T-helper 1 cell (primary cell): ENCODE measurements around the gene PGAM4.
"Not testable (repeated sequence)": the region's sequence is repeated elsewhere in the genome, so short reads cannot be mapped to it uniquely, and the experiment has no call there.

ENCODE experiments used
- DNase-seq, 5 donors: peaks; one replicate each; pipeline ENCODE4 v3.0.0-alpha.2; 2012 to 2020
- total RNA-seq, 4 donors: gene quantifications; one replicate each; lab custom pipeline; 2026; lab: John Stamatoyannopoulos, UW

The PGAM4 gene
- 0 reads per million in 4 donors for total RNA-seq

DNA sequence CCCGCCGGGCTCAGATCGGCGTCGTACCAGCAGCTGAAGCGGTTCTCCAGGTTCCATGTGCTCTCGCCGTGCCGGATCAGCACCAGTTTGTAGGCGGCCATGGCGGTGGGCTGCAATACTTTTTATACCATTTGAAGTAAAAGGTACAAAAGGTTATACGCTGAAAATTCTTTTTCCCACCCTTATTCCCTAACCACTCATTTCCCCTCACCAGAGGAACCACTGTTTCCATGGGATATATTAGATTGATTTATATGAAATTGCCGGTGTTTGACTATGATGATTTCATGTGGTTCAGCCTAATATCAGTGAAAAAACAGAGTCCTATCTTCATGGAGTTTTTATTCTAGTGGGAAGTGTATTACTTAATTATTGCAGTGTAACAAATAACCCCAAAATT lies at the start of gene PGAM4:
PGAM4 (minus strand) TSS at position 101 of the 400 bp plus-strand sequence; CDS start at position 101, 0 bp downstream.
- no peak for DNase-seq

DNA sequence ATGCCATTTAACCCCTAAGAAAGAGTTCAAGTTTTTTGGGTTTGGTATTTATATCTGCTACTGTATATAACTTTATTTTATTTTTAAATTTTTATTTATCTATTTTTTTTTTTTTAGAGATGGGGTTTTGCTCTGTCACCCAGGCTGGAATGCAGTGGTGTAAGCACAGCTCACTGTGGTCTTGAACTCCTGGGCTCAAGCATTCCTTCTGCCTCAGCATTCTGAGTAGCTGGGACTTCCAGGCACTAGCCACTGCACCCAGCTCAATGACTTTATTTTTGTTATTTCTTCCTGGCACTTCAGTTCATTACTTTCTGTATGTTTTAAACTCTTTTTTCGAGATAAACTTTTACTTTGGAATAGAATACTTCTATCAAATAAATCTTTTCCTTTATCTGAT lies 42.4 kb upstream of the PGAM4 start:
- DNase-seq = no peak

DNA sequence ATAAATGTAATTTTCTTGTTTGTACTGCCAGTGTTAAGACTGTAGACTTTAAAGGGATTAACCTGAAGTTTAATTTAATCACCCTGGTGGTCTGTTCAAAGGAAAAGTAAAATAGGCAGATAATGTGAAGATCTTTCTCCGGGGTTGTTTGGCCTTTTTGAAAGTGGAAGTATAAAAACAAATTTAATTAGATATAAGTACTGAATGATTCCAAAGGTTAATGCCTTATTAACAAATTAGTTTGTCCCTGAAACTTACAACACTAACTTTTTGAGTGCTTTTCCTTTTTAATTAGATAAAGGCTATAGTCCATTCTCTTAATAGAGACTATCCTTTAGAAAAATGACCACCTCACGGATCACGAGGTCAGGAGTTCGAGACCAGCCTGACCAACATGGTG lies 10.4 kb upstream of the PGAM4 start:
- no peak for DNase-seq

DNA sequence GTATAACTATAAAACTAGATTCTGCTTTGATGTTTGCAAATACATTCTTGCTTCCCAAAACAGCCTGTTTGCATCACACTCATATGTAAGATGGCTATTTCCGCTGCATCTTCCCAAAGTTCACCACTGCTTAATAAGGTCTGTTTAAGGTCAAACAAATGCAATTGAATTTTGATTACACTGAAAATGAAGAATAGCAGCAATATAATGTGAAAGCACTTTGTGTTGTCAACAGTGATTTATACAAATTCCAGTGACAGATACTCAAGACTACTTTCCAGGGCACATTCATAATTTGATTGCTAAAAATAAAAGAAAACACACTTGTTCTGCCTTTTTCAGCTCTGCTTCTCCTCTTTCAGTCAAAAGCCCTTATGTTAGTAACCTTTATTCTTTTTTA lies 8.1 kb upstream of the PGAM4 start:
- no peak for DNase-seq

DNA sequence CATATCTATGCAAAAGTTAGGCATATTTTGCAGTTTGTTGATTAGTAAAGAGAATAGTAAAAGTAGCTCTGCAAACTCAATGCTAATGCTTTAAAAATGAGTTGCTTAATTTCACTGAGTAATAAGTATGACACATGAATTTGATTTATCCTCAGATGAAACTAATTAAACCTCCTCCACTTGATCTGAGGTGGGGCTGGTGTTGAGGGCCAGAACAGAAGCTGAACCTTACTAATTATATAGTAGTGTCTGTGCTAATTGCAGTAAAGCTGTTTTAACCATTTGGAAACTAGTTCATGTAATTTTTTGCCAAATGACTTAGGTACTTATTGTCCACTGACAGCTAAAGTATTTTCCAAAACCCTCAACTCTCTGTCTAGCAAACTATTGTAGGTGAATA lies 7.7 kb upstream of the PGAM4 start:
- no peak for DNase-seq

DNA sequence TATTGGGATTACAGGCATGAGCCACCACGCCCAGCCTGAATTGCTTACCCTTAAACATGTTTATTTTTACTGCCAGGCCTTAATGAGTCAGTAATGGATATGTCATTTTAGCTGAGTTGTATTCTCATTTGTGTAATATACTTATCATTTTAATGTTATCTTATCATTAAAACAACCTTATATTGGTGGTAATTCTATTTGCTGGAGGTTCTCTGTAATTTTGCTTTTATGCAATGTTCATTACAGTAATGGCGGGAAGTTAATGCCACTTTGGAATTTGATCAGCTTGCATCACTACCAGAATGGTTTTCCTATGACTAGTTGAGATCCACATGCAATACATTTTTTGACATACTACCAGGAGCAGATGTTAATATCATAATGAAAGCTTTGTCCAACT lies 6.3 kb upstream of the PGAM4 start:
- no peak for DNase-seq

DNA sequence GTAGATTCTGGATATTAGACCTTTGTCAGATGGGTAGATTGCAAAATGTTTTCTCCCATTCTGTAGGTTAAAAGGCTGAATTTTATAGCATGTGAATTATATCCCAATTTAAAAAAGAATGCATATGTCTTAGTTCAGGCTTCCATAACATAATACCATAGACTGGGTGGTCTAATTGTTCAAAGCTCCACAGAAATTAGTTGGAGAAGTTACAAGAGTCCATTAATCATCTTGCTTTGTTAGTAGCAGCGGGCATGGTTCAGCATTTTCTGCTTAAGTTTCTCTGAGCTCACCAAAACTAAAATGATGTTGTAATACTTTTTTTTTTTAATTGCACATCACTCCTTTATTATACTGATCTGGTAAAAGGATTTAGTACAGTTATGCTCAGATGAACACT lies 1.8 kb downstream of the PGAM4 start:
- no peak for DNase-seq

DNA sequence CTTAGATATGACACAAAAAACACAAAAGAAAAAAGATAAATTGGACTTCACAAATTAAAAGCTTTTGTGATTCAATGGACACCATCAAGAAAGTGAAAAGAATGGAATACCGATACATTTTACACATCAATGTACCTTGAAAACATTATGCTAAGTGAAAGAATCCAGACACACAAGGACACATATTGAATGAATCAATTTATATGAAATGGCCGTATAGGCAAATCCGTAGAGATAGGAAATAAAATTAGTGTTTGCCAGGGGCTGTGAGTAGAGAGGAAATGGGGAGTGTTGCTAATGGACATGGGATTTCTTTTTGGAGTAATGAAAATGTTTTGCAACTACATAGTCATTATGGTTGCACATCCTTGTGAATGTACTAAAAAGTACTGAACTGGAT lies 3.1 kb downstream of the PGAM4 start:
- DNase-seq = no peak

DNA sequence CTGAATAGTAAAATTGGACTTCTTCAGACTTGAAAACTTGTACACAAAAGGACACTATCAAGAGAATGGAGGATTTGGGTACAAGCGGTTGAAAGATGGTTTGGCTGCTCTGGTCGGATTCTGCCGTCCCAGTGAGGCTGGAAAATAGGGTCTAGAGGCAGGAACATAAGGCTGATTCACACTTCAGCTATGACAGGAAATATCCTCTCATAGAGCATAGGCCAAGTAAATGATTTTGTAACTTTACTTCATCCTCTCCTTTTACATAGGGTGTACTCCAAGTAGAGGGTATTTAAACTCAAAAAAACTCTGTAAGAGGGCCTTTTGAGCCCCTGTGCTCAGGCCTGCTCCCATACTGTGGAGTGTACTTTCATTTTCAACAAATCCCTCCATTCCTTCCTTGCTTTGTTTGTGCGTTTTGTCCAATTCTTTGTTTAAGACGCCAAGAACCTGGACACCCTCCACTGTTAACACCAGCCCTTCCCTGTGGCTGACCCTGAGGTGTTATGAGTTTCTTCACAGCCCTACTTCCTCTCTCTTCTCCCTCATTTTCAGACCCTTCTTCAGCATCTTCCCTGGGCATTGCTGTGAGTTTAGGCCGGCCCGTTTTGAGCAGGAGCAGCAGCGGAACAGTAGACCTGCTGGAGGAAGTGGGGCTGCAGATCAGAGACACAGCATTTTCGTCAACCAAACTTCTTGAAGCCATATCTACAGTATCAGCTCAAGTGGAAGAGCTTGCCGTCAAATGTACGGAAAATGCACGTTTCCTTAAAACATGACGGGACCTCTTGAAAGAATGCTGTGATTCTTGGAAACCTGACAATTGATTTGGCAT lies 7.2 kb downstream of the PGAM4 start:
- peak in 1 of 5 donors; percentile 35 for DNase-seq

DNA sequence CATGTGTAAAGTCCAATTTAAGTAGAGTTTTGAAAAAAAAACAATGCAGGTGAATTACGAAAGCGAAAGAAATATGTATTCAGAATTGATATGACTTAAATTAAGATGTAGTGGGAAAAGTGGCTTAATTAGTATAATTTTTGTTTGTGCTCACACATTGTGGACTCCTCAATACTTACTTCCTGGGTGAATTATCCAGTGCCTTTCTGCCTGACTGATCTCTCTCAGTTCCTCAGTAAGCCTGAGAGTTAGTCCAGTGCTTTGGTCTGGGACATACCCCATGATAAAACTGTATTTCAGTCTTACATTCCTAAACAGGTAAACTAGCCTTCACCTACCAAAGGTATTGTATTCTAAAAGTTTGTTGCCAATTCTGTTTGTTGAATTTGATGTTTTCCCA lies 8.4 kb downstream of the PGAM4 start:
- no peak for DNase-seq

DNA sequence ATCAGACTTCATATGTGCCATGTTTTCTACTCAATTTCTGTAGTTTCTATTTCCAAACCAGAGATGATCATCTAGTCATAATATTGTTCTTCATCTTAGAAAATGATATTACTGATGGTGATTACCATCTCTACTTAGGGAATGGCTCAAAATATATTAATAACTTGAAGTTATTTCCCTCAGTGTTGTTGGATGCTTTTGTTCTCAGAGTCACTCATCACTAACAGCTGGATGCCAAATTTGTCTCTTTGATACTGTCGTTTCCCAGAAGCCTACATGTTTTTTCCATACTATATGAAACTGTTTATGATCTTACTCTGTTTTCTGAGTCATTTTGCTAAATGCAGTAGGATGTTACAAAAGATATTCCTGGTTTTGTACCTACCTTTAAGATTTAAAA lies 8.9 kb downstream of the PGAM4 start:
- DNase-seq = peak in 1 of 5 donors; percentile 22

DNA sequence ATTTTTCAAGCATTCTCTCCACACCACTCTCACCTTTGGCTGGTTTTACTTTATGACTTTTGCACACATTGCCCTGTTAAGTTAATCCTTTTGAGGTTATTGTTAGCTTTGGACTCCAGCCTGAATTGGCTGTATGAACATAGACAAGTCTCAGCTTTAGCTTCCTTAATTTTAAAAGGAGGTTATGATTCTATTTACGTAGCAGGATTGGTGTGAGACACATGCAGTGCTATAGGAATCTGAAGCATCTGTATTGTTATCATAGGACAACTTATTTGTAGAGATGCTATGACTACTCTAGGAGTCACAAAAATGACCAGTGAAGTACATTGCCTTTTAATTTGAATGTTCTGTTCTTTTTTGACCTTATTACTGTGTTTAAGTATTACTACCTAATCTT lies 15.7 kb downstream of the PGAM4 start:
- no peak for DNase-seq

DNA sequence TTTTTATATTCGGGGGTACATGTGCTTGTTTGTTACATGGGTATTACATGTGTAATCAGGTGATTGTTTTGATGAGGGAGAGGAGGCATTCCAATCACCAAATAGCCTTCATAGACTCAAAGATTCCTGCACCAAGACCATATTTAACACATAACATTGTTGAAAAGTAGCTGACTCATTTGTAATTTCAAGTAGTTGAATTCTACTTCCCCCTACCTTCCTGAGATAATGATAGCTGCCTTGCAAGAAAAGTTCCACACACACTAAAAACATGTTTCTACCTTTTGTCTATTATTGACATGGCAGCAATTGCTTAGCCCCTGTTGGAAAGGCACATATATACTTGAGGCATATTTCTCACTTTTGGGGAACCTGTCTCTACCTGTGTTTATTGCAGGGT lies 16.1 kb downstream of the PGAM4 start:
- DNase-seq = no peak

DNA sequence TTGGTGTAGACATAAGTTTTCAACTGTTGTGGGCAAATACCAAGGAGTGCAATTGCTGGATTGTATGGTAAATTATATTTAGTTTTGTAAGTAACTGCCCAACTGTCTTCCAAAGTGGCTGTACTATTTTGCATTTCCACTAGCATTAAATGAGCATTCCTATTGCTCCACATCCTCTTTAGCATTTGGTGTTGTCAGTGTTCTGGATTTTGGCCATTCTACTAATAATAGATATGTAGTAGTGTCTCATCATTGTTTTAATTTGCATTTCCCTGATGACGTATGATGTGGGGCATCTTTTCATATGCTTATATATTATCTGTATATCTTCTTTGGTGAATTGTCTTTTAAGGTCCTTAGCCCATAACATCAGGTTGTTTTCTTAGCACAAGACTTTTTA lies 17.3 kb downstream of the PGAM4 start:
- no peak for DNase-seq

DNA sequence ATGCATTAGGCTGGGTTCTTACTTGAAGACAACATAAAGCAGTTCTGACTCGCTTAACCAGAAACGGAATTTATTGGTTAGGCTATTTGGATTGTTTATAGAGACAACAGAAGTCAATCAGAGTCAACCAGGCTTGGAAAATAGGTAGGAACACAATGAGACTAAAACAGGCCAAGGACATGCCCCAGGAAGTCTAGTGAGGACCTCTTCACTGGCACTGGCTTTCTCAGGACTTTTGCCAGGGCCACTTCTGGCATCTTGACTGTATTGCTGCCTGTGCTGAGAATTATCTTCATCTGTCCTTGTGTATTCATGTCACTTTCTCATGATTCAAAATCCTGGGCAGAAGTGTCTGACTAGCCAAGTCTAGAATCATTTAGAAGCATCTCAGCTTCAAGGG lies 19.6 kb downstream of the PGAM4 start:
- DNase-seq = no peak

DNA sequence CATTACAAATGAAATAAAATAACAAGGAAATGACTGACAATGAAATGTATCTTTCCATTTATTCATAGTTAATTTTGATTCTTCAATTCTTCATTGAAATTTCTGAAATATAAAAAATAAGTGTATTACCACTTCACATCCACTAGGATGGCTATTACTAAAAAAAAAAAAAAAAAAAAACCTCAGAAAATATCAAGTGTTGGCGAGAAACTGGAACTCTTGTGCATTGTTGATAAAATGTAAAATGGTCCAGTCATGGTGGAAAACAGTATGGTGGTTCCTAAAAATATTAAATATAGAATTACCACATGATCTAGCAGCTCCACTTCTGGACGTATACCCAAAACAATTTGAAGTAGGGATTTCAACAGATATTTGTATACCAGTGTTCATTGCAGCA lies 22.9 kb downstream of the PGAM4 start:
- no peak for DNase-seq

DNA sequence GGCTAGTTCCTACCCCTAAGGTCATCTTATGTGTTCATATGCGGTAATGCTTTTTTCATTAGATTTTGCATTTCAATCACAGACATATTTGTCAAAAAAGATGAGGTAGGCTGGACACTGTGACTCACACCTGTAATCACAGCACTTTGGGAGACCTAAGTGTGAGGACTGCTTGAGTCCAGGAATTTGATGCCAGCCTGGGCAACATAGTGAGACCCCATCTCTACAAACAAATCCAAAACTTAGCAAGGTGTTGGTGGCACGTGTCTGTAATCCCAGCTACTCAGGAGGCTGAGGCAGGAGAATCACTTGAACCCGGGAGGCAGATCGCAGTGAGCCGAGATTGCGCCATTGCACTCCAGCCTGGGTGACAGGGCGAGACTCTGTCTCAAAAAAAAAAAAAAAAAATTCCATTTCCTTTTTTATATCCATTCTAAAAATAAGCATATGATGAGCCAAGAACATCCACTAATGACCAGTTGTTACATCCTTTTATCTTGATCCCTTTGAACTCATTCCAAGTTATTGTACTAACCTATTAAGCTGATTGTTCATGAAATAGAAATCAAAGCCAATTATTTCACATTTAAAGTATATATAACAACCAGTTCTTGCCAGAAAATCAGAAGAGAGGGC lies 23.4 kb downstream of the PGAM4 start:
- DNase-seq = no peak

DNA sequence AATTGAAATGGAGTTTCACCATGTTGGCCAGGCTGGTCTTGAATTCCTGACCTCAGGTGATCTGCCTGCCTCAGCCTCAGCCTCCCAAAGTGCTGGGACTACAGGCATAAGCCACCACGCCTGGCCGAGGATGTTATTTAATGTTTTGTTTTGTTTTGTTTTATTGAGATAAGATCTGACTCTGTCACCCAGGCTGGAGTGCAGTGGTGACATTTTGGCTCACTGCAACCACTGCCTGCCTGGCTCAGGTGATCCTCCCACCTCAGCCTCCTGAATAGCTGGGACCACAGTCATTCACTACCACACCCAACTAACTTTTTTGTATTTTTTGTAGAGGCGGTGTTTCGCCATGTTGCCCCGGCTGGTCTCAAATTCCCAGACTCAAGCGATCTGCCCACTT lies 24.4 kb downstream of the PGAM4 start:
- DNase-seq = not testable (repeated sequence)

DNA sequence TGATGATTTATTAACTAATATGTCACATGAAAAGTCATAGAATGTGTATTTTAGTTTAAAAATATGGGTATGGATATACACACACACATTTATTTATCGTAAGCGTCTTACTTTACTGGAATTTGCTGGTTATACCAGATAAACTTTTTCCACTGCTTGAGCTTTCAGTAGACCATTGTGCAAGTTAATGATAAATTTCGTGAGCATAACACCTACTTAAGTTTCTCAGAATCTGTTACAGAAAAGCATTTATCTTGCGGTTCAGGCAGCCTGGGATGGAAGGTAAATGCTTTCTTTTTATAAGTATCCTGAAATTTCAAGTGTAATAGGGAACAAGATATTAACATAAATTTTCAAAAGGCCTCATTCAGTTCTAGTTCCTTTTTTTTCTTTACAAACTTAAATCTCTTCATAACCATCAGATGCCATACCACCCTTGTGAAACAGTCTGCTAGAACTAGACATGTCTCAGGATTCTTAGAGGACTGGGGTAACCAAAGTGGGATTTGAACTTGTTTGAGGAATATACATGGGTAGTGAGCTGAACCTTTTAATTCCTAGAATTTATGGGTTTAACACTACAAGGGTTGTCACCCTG lies 31.3 kb downstream of the PGAM4 start:
- no peak for DNase-seq

DNA sequence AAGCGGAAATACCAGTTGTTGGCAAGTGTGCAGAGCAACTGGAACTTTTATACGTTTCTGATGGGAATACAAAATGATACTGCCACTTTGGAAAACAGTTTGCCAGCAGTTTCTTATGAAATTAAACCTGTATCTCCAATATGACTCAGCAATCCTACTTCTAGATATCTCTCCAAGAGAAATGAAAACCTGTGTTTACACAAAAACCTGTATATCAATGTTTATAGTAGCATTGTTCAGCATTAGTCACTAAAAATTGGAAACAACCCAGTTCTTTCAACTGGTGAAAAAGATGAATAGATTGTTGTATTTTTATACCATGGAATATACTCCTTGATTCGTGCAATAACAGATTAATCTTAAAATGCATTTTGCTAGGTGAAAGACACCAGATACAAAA lies 32.1 kb downstream of the PGAM4 start:
- no peak for DNase-seq

DNA sequence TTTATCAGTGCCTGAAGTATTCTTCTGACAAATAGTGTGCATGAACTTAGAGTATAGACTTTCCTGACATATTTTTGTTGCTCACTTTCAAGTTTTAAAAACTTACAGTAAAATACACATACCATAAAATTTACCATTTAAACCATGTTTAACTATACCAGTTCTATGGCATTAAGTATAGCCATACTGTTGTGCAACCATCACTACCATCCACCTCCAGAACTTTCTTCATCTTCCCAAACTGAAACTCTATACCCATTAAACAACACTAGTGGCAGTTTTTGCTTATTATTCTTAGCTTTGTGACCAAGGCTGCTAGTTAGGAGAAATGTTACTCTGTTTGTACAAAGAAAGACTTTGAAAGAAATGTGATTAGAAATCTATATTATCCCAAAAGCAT lies 33.1 kb downstream of the PGAM4 start:
- no peak for DNase-seq

DNA sequence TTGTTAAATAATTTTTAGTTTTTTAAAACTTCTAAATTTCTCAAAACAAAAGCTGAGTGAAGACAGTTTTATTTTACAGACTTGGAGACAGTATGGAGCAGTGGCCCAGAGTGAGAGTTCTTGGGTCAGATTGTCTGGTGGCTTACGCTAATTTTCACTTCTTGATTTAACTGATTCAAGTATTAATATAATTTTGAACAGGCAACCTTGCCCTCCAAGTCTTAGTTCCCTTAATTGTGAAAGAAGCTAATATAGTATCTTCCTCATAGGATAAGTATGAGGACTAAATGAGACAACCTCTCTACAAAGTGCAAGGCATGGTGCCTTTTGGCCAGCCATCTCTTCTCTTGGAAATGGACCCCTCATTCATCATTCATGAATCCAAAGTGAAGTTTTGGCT lies 33.6 kb downstream of the PGAM4 start:
- no peak for DNase-seq

DNA sequence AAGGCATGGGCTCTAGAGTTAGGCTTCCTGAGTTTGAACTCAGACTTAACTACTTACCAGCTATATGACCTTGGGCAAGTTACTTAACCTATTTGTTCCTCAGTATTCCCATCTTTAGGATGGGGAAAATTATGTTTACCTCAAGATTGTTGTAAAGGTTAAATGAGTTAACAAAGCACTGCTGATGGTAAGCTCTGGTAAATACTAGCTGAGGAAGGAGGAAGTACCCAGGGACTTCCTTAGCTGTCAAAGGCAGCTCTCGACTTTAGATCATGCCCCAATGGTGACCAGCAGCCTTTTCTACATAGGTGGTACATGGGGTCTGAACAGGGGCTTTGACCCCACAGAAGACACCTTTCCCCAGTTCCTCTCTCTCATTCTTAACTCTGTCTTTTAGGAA lies 38.9 kb downstream of the PGAM4 start:
- no peak for DNase-seq

DNA sequence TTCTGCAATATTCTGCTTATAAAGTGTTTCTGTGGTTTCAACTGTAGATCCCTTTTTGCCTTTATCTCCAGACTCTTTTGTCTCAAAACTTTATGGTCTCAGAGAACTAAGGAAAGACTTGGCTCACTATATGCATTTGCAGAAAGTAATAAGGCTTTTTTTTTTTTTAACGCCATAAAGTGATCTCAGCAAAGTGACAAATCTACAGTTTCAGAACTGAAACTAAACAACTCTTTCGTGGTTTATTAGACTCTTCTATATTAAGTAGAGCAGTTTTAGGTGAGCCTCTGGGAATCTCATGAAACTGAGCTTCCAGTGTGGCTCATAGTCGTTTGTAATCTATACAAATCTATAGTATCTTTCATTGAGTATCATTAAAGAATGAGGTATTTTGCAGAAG lies 43.7 kb downstream of the PGAM4 start:
- DNase-seq = no peak
